Activated T-cell treated with anti-CD3 and anti-CD28 coated beads for 24 hours (primary cell): ENCODE results near the gene CIDEB.

ENCODE experiments used
- DNase-seq: peaks from one replicate; pipeline ENCODE4 v3.0.0-alpha.2; 2020; ENCODE audit warnings: low read depth

Gene CIDEB

GRCh38 chr14:24269910-24270536 lies 37.8 kb downstream of the CIDEB start:
- DNase-seq, result no peak

GRCh38 chr14:24269368-24269767 lies 38.4 kb downstream of the CIDEB start:
- DNase-seq, result no peak

DNA sequence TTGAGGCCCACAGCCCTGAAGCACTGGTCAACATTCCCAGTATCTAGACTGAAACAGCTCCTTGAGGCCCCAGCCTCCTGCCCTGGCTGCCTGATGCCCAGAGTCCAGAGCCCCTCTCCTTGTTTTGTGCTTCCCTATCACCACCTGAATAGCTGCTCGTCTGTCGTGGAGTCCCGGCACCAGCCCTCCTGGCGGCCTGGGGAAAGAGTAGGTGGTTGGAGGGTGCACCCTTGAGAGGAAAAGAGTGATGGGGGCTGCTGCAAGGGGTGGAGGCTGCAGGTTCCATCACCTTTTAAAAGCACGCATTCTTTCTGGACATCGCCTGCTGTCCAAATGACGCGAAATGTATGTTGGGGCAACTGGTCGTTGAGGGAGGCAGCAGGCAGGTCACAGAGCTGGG lies 39.6 kb downstream of the CIDEB start:
- no peak for DNase-seq

- no peak for DNase-seq
These were observed 40.3 kb downstream of the CIDEB start for GRCh38 chr14:24267516-24267915.

- DNase-seq, result no peak
These were observed 41.2 kb downstream of the CIDEB start for GRCh38 chr14:24266344-24267244.

- DNase-seq, result no peak
These were observed 43.5 kb downstream of the CIDEB start for GRCh38 chr14:24264298-24264697.

GRCh38 chr14:24263848-24264247 lies 43.9 kb downstream of the CIDEB start:
- no peak for DNase-seq

GRCh38 chr14:24262821-24263733 lies 44.7 kb downstream of the CIDEB start, which contains the start of gene TGM1:
Gene TGM1, minus strand, starts transcription at chr14:24263177. Its CDS starts 825 bp downstream, at chr14:24262352.
- no peak for DNase-seq

- DNase-seq, result no peak
These were observed 45.8 kb downstream of the CIDEB start for GRCh38 chr14:24261969-24262327.

GRCh38 chr14:24261256-24261968 lies 46.4 kb downstream of the CIDEB start:
- no peak for DNase-seq

DNA sequence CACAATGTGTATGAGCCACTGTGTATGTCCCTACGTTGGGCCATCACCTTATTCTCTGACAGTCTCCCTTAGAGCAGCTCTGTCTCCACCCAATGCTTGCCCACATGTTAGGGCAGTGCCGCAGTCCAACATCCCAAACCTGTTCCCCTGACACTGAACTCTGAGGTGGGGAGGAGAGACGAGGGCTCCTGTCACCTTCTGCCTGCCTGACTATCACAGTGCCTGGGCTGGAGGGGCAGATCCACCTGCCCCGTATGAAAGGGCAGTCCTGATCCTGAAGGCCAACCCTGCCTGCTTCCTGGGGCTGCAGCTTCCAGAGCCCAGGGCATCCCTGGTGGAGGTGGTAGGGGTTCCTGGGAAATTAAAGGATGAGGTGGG lies 47.0 kb downstream of the CIDEB start:
- no peak for DNase-seq

DNA sequence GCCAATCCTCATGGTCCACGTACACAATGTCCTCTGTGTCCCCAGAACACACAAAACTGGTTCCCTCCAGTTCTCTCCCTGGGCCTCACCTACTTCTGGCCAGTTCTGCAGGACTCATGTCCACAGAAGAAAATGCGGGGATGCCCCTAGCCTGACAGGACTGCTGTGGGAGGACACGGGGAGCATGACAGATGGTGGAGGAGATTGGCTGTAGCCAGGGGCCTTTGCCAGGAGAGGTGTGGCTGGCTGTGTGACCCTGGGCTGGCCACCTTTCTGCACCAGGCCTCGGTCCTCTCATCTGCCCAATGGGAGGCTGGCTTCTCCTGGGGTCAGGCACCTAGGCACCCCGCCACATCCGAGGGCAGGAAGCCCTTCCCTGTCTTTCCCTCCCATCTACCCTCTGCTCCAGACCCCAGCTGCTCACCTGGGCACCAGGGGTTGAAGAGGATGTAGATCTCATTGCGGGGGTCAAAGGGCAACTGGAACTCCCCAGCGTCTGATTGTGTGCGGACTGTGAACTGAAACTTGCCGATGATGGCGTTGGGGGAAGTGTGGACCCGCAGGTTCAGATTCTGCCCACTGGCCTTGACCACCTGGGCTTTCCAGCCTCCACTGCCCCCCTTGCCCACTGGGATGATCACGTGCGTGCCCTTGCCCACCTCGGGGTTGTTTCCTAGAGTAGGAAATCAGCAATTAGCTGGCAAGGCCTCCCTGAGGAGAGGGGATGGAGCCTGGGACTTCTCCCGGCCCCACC lies 47.6 kb downstream of the CIDEB start:
- no peak for DNase-seq

DNA sequence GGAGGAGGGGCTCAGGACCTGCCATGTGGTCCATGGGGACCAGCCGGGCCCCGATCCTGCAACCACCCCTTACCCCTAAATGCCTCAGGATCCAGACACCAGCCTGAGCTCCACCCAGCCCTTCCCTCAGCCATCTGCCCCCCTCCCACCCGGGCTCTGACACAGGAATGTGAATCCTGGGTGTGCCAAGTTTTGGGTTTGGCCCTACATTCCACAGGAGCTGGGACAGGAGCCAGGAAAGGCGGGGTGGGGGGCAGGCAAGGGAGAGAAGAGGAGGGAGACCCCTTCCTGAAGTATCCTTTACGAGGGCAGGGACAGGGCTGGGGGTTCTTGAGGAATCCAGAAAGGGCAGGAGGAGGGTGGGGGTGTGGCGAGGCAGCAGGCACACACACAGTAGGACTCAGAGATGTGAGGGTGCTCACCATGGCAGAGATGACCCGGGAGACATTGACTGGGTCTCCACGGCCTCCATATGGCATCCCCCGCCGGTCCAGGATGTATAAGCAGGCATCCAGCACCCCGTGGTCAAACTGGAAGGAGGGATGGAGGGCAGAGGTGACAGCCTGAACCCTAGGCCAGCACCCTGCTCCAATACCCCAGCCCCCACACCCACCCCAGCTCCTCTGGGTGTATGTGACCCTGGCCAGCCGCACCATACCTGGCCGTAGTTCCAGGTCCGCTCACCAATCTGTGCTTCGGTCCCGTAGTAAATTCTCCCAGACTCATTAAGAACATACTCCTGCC lies 48.3 kb downstream of the CIDEB start:
- no peak for DNase-seq

DNA sequence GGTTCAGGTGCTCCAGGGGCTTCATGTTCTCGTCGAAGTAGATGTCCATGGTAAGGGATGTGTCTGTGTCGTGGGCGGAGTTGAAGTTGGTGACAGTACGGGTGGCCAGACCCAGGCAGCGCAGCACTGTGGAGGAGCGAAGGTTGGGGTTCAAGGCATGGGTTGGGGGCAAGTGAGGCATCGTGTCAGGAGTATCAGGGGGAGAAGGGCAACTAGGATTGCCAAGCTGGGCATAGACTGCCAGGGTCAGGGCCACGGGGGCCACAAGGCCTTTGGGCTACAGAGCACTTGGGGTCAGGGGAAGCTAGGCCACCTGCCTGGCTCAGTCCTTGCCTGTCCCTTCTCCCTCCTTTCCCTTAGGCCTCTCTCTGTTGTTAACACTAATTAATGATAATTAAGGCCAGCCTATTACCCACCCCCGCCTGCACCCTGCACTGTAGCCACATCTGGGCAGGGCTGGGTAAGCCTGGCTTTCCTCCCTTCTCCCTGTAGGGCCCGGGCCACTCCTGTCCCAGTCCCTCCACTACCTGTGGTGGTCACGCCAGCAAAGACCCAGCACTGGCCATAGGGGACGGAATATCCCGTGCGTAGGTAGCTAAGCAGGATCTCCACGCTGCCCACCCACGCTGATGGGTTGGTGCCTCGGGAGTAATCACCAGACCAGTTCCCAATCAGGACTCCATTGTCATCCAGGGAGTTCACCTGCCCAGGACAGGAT lies 49.1 kb downstream of the CIDEB start:
- no peak for DNase-seq

DNA sequence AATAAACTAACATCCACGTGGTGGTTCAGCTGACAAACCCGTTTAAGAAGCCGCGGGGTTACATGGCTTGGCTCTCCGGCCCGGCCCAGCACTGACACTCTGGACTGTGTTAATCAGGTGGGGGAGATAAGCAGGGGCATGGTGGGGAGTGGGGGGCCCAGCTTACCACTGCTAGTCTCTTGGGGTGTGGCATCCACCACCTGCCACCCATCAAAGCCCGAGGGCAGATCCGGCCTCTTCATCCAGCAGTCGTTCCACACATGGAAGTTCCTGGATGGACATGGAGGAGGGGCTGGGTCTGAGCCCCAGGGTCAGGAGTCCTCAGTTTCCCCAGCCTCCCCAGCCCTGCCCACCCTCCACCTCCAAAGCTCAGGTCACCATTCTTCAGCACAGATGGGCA lies 49.7 kb downstream of the CIDEB start:
- DNase-seq, result no peak

DNA sequence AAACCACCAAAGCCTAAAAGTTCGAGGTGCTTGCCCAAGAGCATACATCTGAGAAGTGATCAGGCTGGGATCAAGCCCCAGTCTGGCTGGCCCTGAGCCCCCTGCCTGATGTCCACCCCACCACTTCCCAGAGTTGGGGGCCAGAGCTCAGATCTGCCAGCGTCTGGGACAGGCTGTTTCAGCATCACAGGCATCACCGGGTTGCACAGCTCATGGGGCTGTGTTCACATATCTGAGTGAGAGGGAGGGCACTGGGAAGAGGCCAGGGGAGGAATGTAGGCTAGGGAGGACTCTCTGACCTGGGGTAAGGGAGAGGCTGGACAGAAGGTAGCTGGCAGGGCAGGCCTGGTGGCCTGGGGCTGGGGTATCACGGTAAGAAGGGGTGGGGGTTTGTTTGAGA lies 50.8 kb downstream of the CIDEB start:
- no peak for DNase-seq

DNA sequence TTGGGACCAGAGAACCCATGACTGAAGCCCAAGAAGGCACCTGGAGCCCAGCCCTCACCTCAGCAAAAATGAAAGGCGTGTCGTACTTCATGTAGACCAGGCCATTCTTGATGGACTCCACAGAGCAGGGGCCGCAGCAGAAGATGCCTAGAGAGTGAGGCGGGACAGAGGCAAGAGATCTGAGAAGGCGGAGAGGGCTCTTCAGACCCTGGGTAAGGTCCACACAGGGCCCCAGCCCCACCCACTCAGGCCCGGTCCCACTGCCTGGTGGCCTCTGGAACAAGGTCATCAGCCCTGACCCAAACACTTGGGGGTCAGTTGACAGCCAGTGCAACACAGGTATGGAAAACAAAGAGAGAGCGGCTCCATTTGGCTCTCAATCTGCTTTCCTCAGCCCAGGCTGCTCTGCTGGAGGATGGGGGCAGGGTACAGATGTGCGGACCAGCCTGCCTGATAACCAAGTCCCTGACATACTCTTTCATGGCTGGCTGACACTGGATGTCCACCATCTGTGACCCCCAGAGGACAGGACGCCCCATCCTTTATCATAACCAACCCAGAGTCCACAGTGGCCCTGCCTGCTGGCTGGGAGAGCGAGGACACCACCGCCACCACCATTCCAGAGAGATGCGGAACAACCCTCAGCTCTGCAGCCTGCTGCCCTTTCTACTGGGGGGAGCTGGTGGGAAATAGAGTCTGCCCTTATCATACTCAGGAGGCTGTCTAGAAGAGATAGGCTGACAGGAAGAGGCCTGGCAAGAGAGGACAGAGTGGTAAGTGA lies 51.7 kb downstream of the CIDEB start:
- no peak for DNase-seq

- DNase-seq, result no peak
These were observed 52.3 kb downstream of the CIDEB start for GRCh38 chr14:24255438-24255837.
